ENCODE results near the gene FMN1.

FMN1 gene

GRCh38 chr15:33188641-33189257 lies 5.8 kb downstream of the FMN1 start:
- TF ChIP-seq CTCF (IDR thresholded peaks at IDR 0.05; ENCODE audit: borderline replicate concordance, control extremely low read depth, extremely low read depth, insufficient read depth, missing control alignments) = no peak
- in situ Hi-C loops (cut with MboI; ENCODE audit: low sequenced_read_pairs, unreplicated experiment) = no loop called here
- no peak for DNase-seq (ENCODE audit: low spot score)

- DNase-seq (ENCODE audit: low spot score) = no peak
- in situ Hi-C loops (cut with MboI; ENCODE audit: low sequenced_read_pairs, unreplicated experiment) = no loop called here
- no peak for TF ChIP-seq CTCF (IDR thresholded peaks at IDR 0.05; ENCODE audit: borderline replicate concordance, control extremely low read depth, extremely low read depth, insufficient read depth, missing control alignments)
Measured at GRCh38 chr15:33188159-33188558, 6.4 kb downstream of the FMN1 start.

GRCh38 chr15:33183334-33183733 lies 11.2 kb downstream of the FMN1 start:
- no peak for DNase-seq (ENCODE audit: low spot score)
- TF ChIP-seq CTCF (IDR thresholded peaks at IDR 0.05; ENCODE audit: borderline replicate concordance, control extremely low read depth, extremely low read depth, insufficient read depth, missing control alignments) = no peak
- in situ Hi-C loops (cut with MboI; ENCODE audit: low sequenced_read_pairs, unreplicated experiment) = no loop called here

- TF ChIP-seq CTCF (IDR thresholded peaks at IDR 0.05; ENCODE audit: borderline replicate concordance, control extremely low read depth, extremely low read depth, insufficient read depth, missing control alignments) = no peak
- no peak for DNase-seq (ENCODE audit: low spot score)
- in situ Hi-C loops (cut with MboI; ENCODE audit: low sequenced_read_pairs, unreplicated experiment) = no loop called here
Measured at GRCh38 chr15:33182926-33183325, 11.6 kb downstream of the FMN1 start.

- in situ Hi-C loops (cut with MboI; ENCODE audit: low sequenced_read_pairs, unreplicated experiment) = no loop called here
- no peak for DNase-seq (ENCODE audit: low spot score)
- TF ChIP-seq CTCF (IDR thresholded peaks at IDR 0.05; ENCODE audit: borderline replicate concordance, control extremely low read depth, extremely low read depth, insufficient read depth, missing control alignments) = no peak
Measured at GRCh38 chr15:33182278-33182905, 12.1 kb downstream of the FMN1 start.

GRCh38 chr15:33179874-33180273 lies 14.6 kb downstream of the FMN1 start:
- no peak for DNase-seq (ENCODE audit: low spot score)

More at GRCh38 chr15:33179874-33180273, 14.6 kb downstream of the FMN1 start:
- TF ChIP-seq CTCF (IDR thresholded peaks at IDR 0.05; ENCODE audit: borderline replicate concordance, control extremely low read depth, extremely low read depth, insufficient read depth, missing control alignments) = no peak
- in situ Hi-C loops (cut with MboI; ENCODE audit: low sequenced_read_pairs, unreplicated experiment) = no loop called here
